K562 (cell line): ENCODE measurements around the gene ZBTB2. TPM values are rescaled to one million over a fixed set of nuclear protein-coding genes. Genes with fewer than 3 reads are reported as not detected.

Experiments
- ARID3A ChIP-seq: IDR thresholded peaks from 2 replicates; pipeline ENCODE4 v1.6.1; 2012; ENCODE audit warnings: low read depth, low read length, improper control_type of control experiment, borderline replicate concordance
- BRF2 ChIP-seq: IDR thresholded peaks from 3 replicates; pipeline ENCODE4 v1.6.1; 2011; ENCODE audit warnings: borderline replicate concordance, mild to moderate bottlenecking; ENCODE audit not compliant: insufficient read length, insufficient read depth
- CCAR2 ChIP-seq: fragments of 200-400 bp; formaldehyde crosslinking; IDR thresholded peaks from 2 replicates; pipeline ENCODE4 v1.6.1; 2017; ENCODE audit warnings: mild to moderate bottlenecking, low read depth, low read length
- CEBPB ChIP-seq: fragments of 450-650 bp; IDR thresholded peaks from 2 replicates; pipeline ENCODE4 v1.6.1; 2016; ENCODE audit warnings: missing genetic modification characterization, missing compliant biosample characterization
- HIVEP1 ChIP-seq: fragments of 250-450 bp; sonication (Bioruptor Pico); IDR thresholded peaks from 2 replicates; pipeline ENCODE4 v1.4.0; 2020; ENCODE audit warnings: mild to moderate bottlenecking
- HNRNPL ChIP-seq: fragments of 200-400 bp; formaldehyde crosslinking; IDR thresholded peaks from 2 replicates; pipeline ENCODE4 v1.6.1; 2017; ENCODE audit warnings: low read depth, mild to moderate bottlenecking, low read length
- IFI16 ChIP-seq: fragments of 250-450 bp; sonication (Bioruptor Pico); IDR thresholded peaks from 2 replicates; pipeline ENCODE4 v2.1.2; 2022; ENCODE audit warnings: mild to moderate bottlenecking, inconsistent platforms
- KLF6 ChIP-seq: fragments of 250-450 bp; sonication (Bioruptor Pico); IDR thresholded peaks from 2 replicates; pipeline ENCODE4 v1.4.0; 2020; ENCODE audit warnings: mild to moderate bottlenecking, moderate library complexity, borderline replicate concordance
- L3MBTL2 ChIP-seq: fragments of 450-650 bp; IDR thresholded peaks from 2 replicates; pipeline ENCODE4 v1.6.1; 2016; ENCODE audit warnings: mild to moderate bottlenecking, moderate library complexity
- MECOM ChIP-seq: fragments of 250-450 bp; sonication (Bioruptor Pico); IDR thresholded peaks from 2 replicates; pipeline ENCODE4 v1.8.0; 2022; ENCODE audit warnings: inconsistent platforms
- MEF2D ChIP-seq: conservative IDR thresholded peaks from 2 replicates; pipeline ENCODE4 v1.6.1; 2016; ENCODE audit warnings: low read depth, missing genetic modification characterization, missing compliant biosample characterization
- POLR2AphosphoS2 ChIP-seq: IDR thresholded peaks from 2 replicates; pipeline ENCODE4 v1.6.1; 2012; ENCODE audit warnings: low read length, improper control_type of control experiment
- RBM22 ChIP-seq: fragments of 200-400 bp; formaldehyde crosslinking; IDR thresholded peaks from 2 replicates; pipeline ENCODE4 v1.6.1; 2018; ENCODE audit warnings: low read length, low read depth; ENCODE audit not compliant: poor library complexity, severe bottlenecking
- SAP30 ChIP-seq: fragments of 200-600 bp; sonication (generic); IDR thresholded peaks from 2 replicates; pipeline ENCODE4 v1.6.1; 2012; ENCODE audit warnings: borderline replicate concordance, low read depth, mild to moderate bottlenecking, moderate library complexity, low read length, control low read depth, inconsistent platforms; ENCODE audit not compliant: insufficient read depth, poor library complexity, severe bottlenecking
- STAT5B ChIP-seq: fragments of 250-450 bp; sonication (Bioruptor Pico); IDR thresholded peaks from 2 replicates; pipeline ENCODE4 v1.8.0; 2021; ENCODE audit warnings: mild to moderate bottlenecking, inconsistent platforms
- TCF3 ChIP-seq: sonication (generic); formaldehyde crosslinking; IDR thresholded peaks from 2 replicates; pipeline ENCODE4 v1.4.0; 2020; ENCODE audit warnings: mild to moderate bottlenecking, missing genetic modification reagents
- TOE1 ChIP-seq, 2 experiments: fragments of 450-650 bp in 1 of 2; sonication (generic) in 1 of 2; formaldehyde crosslinking in 1 of 2; IDR thresholded peaks; 2 replicates each; pipeline versions ENCODE4 v1.7.1 to v1.8.0; 2016 to 2022; ENCODE audit warnings: borderline replicate concordance in 2 of 2, mild to moderate bottlenecking in 2 of 2, antibody characterized with exemption in 1 of 2, inconsistent platforms in 1 of 2, low read depth in 1 of 2, missing genetic modification reagents in 1 of 2, moderate library complexity in 1 of 2
- UBTF ChIP-seq, 2 experiments: IDR thresholded peaks; 2 replicates each; pipeline ENCODE4 v1.6.1; 2012; ENCODE audit warnings: improper control_type of control experiment in 2 of 2, low read depth in 2 of 2, low read length in 2 of 2, borderline replicate concordance in 1 of 2
- ZNF184 ChIP-seq: sonication (generic); formaldehyde crosslinking; IDR thresholded peaks from 2 replicates; pipeline ENCODE4 v1.5.0; 2020; ENCODE audit warnings: missing genetic modification reagents
- ZNF354B ChIP-seq: fragments of 250-450 bp; sonication (Bioruptor Pico); IDR thresholded peaks from 2 replicates; pipeline ENCODE4 v1.4.0; 2020
- ZNF586 ChIP-seq: fragments of 450-650 bp; formaldehyde crosslinking; conservative IDR thresholded peaks from 2 replicates; pipeline ENCODE4 v1.4.0; 2020; ENCODE audit warnings: mild to moderate bottlenecking, moderate library complexity
- ZNF79 ChIP-seq: fragments of 250-450 bp; sonication (Bioruptor Pico); IDR thresholded peaks from 2 replicates; pipeline ENCODE4 v1.4.0; 2020; ENCODE audit warnings: low read depth, mild to moderate bottlenecking, moderate library complexity
- polyA plus RNA-seq, 8 experiments: library from polyadenylated mRNA; depleted of rRNA in 4 of 8; stranded (reverse) in 5 of 8; unstranded in 3 of 8; fragments of >200 nt; fragmentation: Nextera tagmentation in 2 of 8; fragmentation: Illumina TruSeq in 1 of 8; extraction: Ambion mirVana in 2 of 8; extraction: Trizol in 1 of 8; gene quantifications; 2 replicates each; pipeline versions ENCODE4 v1.2.1 to v1.2.3, GENCODE V29; 2011 to 2014; ENCODE audit warnings: inconsistent platforms in 1 of 8, missing spikeins in 1 of 8
- total RNA-seq, 7 experiments: library from RNA; depleted of rRNA in 6 of 7; stranded (reverse); fragments of >200 nt in 6 of 7; fragmentation: Illumina TruSeq in 2 of 7; extraction: Trizol in 2 of 7; gene quantifications; 2 replicates each; pipeline versions ENCODE4 v1.2.1 to v1.2.3, GENCODE V29; 2011 to 2021; ENCODE audit warnings: low replicate concordance in 1 of 7

ZBTB2 gene
- total and polyA plus RNA-seq, 9 of the 15 experiments (the other 6 are each of a cell fraction or from before 2014, with no cell fraction given), result 5.1 to 26.2 (median 16.4) TPM

DNA sequence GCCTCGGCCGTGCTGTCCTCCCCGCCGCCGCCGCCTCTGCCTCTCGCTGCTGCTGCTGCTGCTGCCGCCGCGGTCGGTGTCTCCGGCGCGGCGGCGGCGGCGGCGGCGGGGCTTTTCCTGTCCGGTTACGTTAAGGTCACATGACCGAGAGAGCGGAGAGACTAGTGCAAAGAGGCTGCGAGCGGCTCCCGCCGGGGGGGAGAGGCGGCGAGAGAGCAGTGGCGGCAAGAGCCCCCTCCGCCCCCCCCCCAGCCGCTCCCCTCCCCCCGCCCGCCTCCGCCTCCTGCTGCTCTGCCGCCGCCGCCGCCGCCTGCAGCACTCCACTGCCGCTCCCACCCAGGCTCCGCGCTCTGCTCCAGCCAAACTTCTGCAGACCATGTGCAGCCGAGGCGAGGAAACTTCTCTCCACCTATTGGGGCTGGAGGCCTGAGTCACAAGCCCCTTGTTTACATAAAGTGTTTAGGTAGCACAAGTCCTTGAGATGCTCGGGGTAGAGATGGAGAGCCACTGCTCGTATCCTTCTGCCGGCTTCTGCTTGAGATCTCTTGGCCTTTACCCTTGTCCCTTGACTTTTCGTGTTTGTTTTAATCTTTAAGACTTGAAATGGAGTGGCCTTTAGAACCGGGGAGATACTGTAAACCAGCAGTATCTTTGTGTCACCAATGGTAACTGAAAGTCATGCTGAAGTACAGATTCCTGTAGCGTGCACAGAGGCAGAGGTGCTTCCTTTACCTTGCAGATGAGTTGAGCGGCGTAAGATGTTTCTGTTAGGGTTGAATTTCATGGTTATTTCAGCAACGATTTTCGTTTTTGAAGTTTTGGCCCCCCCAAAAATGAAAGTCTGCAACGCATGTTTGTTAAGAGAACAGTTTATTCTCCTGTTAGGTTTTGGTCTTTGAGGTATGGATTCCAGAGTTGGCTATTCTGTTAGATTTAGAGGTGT is at the start of gene ZBTB2 (continued):
- TF ChIP-seq SAP30 (peak; percentile 7), CCAR2 (no peak), IFI16 (CRISPR knock-in tag) (no peak), ZNF184 (CRISPR knock-in tag) (no peak), ZNF354B (no peak), TCF3 (CRISPR knock-in tag) (no peak), TOE1 (IDR thresholded peaks at IDR 0.05; ENCODE audit: borderline replicate concordance) (peak; percentile 53; the same call in 1 of the 2 replicates), TOE1 (CRISPR knock-in tag; IDR thresholded peaks at IDR 0.05; ENCODE audit: borderline replicate concordance, low read depth) (no peak), KLF6 (CRISPR knock-in tag) (no peak), HNRNPL (0 out of 2 replicates have a peak, but pooled peaks have one; percentile 61), ZNF79 (CRISPR knock-in tag) (no peak), CEBPB (tag) (no peak), ZNF586 (CRISPR knock-in tag) (no peak), POLR2AphosphoS2 (no peak), ARID3A (no peak), BRF2 (no peak), HIVEP1 (CRISPR knock-in tag) (no peak), L3MBTL2 (peak; percentile 72), MECOM (CRISPR knock-in tag) (no peak), RBM22 (peak; percentile 24), UBTF (IDR thresholded peaks at IDR 0.05; ENCODE audit: borderline replicate concordance in 1 of 2, low read depth in 2 of 2, low read length in 2 of 2) (no peak), MEF2D (tag) (no peak), STAT5B (CRISPR knock-in tag) (no peak)
